DND-41 (cell line): ENCODE data around the gene IKBKE.

Experiments
- EZH2 ChIP-seq: IDR thresholded peaks from 3 replicates; pipeline ENCODE4 v1.6.1; 2012; ENCODE audit warnings: borderline replicate concordance, low read depth, mild to moderate bottlenecking, moderate library complexity, low read length, inconsistent platforms; ENCODE audit not compliant: severe bottlenecking
- TF ChIP-seq, protein P1 (sequence below): IDR thresholded peaks from 2 replicates; pipeline ENCODE4 v1.5.1; 2012; ENCODE audit warnings: borderline replicate concordance, low read length, moderate library complexity, mild to moderate bottlenecking; ENCODE audit not compliant: poor library complexity, severe bottlenecking; ENCODE audit errors: extremely low read depth

DNA sequence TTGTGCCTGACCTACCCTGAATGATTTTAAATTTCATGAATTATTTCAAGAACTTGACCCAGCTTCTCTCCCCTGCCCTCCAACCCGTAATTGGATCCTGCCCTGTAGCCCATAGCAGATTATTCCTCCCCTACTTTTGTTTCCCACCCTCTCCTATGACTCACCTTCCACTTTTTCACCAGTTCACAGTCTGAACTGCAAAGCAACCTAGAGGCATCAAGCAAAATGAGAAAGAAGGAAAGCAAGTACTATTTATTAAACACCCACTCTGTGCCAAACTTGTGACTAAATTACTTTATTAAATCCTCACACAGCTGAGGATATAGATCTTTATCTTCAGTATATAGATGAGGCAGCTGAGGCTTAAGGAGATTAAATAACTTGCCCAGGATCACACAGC, 20.7 kb upstream of the IKBKE start:
- TF ChIP-seq EZH2: no peak
- TF ChIP-seq, protein P1, sequence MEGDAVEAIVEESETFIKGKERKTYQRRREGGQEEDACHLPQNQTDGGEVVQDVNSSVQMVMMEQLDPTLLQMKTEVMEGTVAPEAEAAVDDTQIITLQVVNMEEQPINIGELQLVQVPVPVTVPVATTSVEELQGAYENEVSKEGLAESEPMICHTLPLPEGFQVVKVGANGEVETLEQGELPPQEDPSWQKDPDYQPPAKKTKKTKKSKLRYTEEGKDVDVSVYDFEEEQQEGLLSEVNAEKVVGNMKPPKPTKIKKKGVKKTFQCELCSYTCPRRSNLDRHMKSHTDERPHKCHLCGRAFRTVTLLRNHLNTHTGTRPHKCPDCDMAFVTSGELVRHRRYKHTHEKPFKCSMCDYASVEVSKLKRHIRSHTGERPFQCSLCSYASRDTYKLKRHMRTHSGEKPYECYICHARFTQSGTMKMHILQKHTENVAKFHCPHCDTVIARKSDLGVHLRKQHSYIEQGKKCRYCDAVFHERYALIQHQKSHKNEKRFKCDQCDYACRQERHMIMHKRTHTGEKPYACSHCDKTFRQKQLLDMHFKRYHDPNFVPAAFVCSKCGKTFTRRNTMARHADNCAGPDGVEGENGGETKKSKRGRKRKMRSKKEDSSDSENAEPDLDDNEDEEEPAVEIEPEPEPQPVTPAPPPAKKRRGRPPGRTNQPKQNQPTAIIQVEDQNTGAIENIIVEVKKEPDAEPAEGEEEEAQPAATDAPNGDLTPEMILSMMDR: no peak
